ENCODE measurements around the gene VPS39. TPM values are rescaled to one million over a fixed set of nuclear protein-coding genes. Genes with fewer than 3 reads are reported as not detected.

Gene VPS39
- total RNA-seq, result 56.5 and 69.9 TPM in 2 replicates

GRCh38 chr15:42207674-42208579, at the start of gene VPS39:
Gene VPS39 (minus strand): TSS chr15:42208304. CDS start chr15:42208153, 151 bp downstream.

GRCh38 chr15:42156243-42156922, 51.7 kb downstream of the VPS39 start, which contains the start of gene PLA2G4F:
Gene PLA2G4F (minus strand): TSS chr15:42156636. CDS start chr15:42156549, 87 bp downstream.

Small RNAs within 50 kb of the gene (small RNA-seq; reads per million reads assigned to genes)
- 5.2 reads per million, percentile 92 among the genes with 10 or more reads in this experiment for gene MIR627

Other genes with a start within 250 kb of the VPS39 start
- 57.7 and 64.4 TPM in 2 replicates for gene EHD4, start 235.7 kb downstream of the VPS39 start, total RNA-seq
- gene PLA2G4E, start 187.3 kb downstream of the VPS39 start, total RNA-seq, result not detected in 2 replicates
- gene PLA2G4D, start 113.7 kb downstream of the VPS39 start, total RNA-seq, result not detected in 2 replicates
- 0.79 and 2.5 TPM in 2 replicates for gene PLA2G4F, start 51.7 kb downstream of the VPS39 start, total RNA-seq
- 29.5 and 31.4 TPM in 2 replicates for gene GANC, start 64.9 kb upstream of the VPS39 start, total RNA-seq
- gene TMEM87A, start 65.1 kb upstream of the VPS39 start, total RNA-seq, result 70.3 and 91.9 TPM in 2 replicates
- 2.0 and 5.1 TPM in 2 replicates for gene CAPN3, start 151.2 kb upstream of the VPS39 start, total RNA-seq

All from placental epithelial cell (primary cell).